ENCODE data around the gene ARHGEF12.

GRCh38 chr11:120465921-120466534 lies 129.8 kb downstream of the ARHGEF12 start:
- no peak for TF ChIP-seq POLR2A (IDR thresholded peaks at IDR 0.05)
- TF ChIP-seq, protein P1, sequence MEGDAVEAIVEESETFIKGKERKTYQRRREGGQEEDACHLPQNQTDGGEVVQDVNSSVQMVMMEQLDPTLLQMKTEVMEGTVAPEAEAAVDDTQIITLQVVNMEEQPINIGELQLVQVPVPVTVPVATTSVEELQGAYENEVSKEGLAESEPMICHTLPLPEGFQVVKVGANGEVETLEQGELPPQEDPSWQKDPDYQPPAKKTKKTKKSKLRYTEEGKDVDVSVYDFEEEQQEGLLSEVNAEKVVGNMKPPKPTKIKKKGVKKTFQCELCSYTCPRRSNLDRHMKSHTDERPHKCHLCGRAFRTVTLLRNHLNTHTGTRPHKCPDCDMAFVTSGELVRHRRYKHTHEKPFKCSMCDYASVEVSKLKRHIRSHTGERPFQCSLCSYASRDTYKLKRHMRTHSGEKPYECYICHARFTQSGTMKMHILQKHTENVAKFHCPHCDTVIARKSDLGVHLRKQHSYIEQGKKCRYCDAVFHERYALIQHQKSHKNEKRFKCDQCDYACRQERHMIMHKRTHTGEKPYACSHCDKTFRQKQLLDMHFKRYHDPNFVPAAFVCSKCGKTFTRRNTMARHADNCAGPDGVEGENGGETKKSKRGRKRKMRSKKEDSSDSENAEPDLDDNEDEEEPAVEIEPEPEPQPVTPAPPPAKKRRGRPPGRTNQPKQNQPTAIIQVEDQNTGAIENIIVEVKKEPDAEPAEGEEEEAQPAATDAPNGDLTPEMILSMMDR (IDR thresholded peaks at IDR 0.05) = no peak
